ENCODE data around the gene MRGPRX3. TPM values are rescaled to one million over a fixed set of nuclear protein-coding genes. Genes with fewer than 3 reads are reported as not detected.

The MRGPRX3 gene
- polyA plus RNA-seq, 1 donor from 2014 or later, result not detected

- H3K9ac ChIP-seq (ENCODE audit: low read length), result peak within 1 kb of the TSS; percentile 86
- H3K36me3 ChIP-seq (ENCODE audit: insufficient read depth, low read length), result peaks cover 8% of the 10 kb centered on the region
- no peaks in the 10 kb centered on the region for H3K27me3 ChIP-seq (ENCODE audit: insufficient read depth, low read depth, low read length)
- TF ChIP-seq REST (IDR thresholded peaks at IDR 0.05; ENCODE audit: borderline replicate concordance) (peak; percentile 77), CTCF (IDR thresholded peaks at IDR 0.05; ENCODE audit: poor library complexity, severe bottlenecking) (peak; percentile 97), EZH2 (IDR thresholded peaks at IDR 0.05; ENCODE audit: borderline replicate concordance, insufficient read depth, low read length, poor library complexity, severe bottlenecking) (no peak), SMC3 (conservative IDR thresholded peaks at IDR 0.05; ENCODE audit: poor library complexity) (peak; percentile 73), MXI1 (conservative IDR thresholded peaks at IDR 0.05; ENCODE audit: poor library complexity, severe bottlenecking) (peak; percentile 93), RAD21 (conservative IDR thresholded peaks at IDR 0.05) (peak; percentile 56), EP300 (conservative IDR thresholded peaks at IDR 0.05; ENCODE audit: poor library complexity, severe bottlenecking) (peak; percentile 60), TAF1 (IDR thresholded peaks at IDR 0.05; ENCODE audit: low read depth) (peak; percentile 62), POLR2AphosphoS5 (IDR thresholded peaks at IDR 0.05) (peak; percentile 96)
- H3K9me2 ChIP-seq (ENCODE audit: insufficient read depth, low read length), result no peaks in the 10 kb centered on the region
- no peaks in the 10 kb centered on the region for H3F3A ChIP-seq (ENCODE audit: insufficient read depth, low read length, poor library complexity, severe bottlenecking)
- H3K4me2 ChIP-seq (ENCODE audit: low read length), result peak within 1 kb of the TSS; percentile 22
- no peaks in the 10 kb centered on the region for H4K20me1 ChIP-seq (ENCODE audit: insufficient read depth)
- H3K9me3 ChIP-seq (ENCODE audit: low read length), result no peaks in the 10 kb centered on the region
- H3K79me2 ChIP-seq (replicated peaks; ENCODE audit: insufficient read depth, low read length), result peaks cover 21% of the 10 kb centered on the region
- peak within 1 kb of the TSS; percentile 66 for H3K27ac ChIP-seq (ENCODE audit: low read length)
- peak within 1 kb of the TSS; percentile 88 for H2AFZ ChIP-seq (ENCODE audit: low read depth, low read length)
- peak within 1 kb of the TSS; percentile 91 for H3K4me3 ChIP-seq (ENCODE audit: low read length)
These were observed 26.4 kb upstream of the MRGPRX3 start, which contains the start of gene SAAL1 for GRCh38 chr11:18105802-18106574. Gene SAAL1 (minus strand): TSS chr11:18106082. CDS start chr11:18106041, 41 bp downstream.

GRCh38 chr11:18106688-18107087 is 25.7 kb upstream of the MRGPRX3 start:
- peaks cover under 1% of the 10 kb centered on the region for H3K36me3 ChIP-seq (ENCODE audit: insufficient read depth, low read length)
- no peak overlapping the region for H2AFZ ChIP-seq (ENCODE audit: low read depth, low read length)
- no peaks in the 10 kb centered on the region for H4K20me1 ChIP-seq (ENCODE audit: insufficient read depth)
- H3K9me2 ChIP-seq (ENCODE audit: insufficient read depth, low read length), result no peaks in the 10 kb centered on the region
- TF ChIP-seq POLR2AphosphoS5 (IDR thresholded peaks at IDR 0.05), result no peak
- TF ChIP-seq REST (IDR thresholded peaks at IDR 0.05; ENCODE audit: borderline replicate concordance), result no peak
- no peak for TF ChIP-seq SMC3 (conservative IDR thresholded peaks at IDR 0.05; ENCODE audit: poor library complexity)
- TF ChIP-seq EP300 (conservative IDR thresholded peaks at IDR 0.05; ENCODE audit: poor library complexity, severe bottlenecking), result no peak
- peaks cover 21% of the 10 kb centered on the region for H3K79me2 ChIP-seq (replicated peaks; ENCODE audit: insufficient read depth, low read length)
- H3K27ac ChIP-seq (ENCODE audit: low read length), result no peak overlapping the region
- H3K4me3 ChIP-seq (ENCODE audit: low read length), result no peak overlapping the region
- H3K9me3 ChIP-seq (ENCODE audit: low read length), result no peaks in the 10 kb centered on the region
- H3K9ac ChIP-seq (ENCODE audit: low read length), result no peak overlapping the region
- no peak overlapping the region for H3K4me2 ChIP-seq (ENCODE audit: low read length)
- no peaks in the 10 kb centered on the region for H3F3A ChIP-seq (ENCODE audit: insufficient read depth, low read length, poor library complexity, severe bottlenecking)
- H3K27me3 ChIP-seq (ENCODE audit: insufficient read depth, low read depth, low read length), result no peaks in the 10 kb centered on the region

All from neural cell (in vitro differentiated cells).